ENCODE results near the gene HSPA1L.

DNA sequence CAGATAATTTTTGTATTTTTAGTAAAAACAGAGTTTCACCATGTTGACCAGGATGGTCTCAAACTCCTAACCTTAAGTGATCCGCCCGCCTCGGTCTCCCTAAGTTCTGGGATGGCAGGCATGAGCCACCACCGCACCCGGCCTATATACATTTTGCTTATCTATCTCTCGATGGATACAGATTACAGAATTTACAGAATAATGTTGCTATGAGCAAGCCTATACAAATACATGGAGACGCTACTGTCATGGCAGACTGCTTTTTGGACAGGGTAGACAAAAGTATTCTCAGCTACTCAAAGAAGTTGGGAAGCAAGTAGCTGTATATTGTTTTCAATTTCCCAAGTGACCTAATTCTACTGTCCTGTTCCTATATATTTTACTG, 1.6 kb downstream of the HSPA1L start:
- TF ChIP-seq, protein P1, sequence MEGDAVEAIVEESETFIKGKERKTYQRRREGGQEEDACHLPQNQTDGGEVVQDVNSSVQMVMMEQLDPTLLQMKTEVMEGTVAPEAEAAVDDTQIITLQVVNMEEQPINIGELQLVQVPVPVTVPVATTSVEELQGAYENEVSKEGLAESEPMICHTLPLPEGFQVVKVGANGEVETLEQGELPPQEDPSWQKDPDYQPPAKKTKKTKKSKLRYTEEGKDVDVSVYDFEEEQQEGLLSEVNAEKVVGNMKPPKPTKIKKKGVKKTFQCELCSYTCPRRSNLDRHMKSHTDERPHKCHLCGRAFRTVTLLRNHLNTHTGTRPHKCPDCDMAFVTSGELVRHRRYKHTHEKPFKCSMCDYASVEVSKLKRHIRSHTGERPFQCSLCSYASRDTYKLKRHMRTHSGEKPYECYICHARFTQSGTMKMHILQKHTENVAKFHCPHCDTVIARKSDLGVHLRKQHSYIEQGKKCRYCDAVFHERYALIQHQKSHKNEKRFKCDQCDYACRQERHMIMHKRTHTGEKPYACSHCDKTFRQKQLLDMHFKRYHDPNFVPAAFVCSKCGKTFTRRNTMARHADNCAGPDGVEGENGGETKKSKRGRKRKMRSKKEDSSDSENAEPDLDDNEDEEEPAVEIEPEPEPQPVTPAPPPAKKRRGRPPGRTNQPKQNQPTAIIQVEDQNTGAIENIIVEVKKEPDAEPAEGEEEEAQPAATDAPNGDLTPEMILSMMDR (conservative IDR thresholded peaks at IDR 0.05 in 1 of 2, IDR thresholded peaks at IDR 0.05 in 1 of 2; ENCODE audit: low read depth in 1 of 2, low read length in 2 of 2), result no peak
- TF ChIP-seq EZH2 (IDR thresholded peaks at IDR 0.05; ENCODE audit: low read length, missing control alignments), result no peak
